NCI-H2029 (cell line): ENCODE data around the gene EHD2.
"Not testable (repeated sequence)": the region's sequence is repeated elsewhere in the genome, so short reads cannot be mapped to it uniquely, and the experiment has no call there.

ENCODE experiments used
- DNase-seq: peaks from one replicate; lab custom pipeline; 2025; lab: John Stamatoyannopoulos, UW

Gene EHD2

GRCh38 chr19:47750752-47751151 lies 37.5 kb downstream of the EHD2 start:
- no peak for DNase-seq

GRCh38 chr19:47752440-47753211 lies 39.4 kb downstream of the EHD2 start:
- no peak for DNase-seq

- no peak for DNase-seq
These were observed 41.2 kb downstream of the EHD2 start for GRCh38 chr19:47754206-47755064.

- no peak for DNase-seq
These were observed 42.0 kb downstream of the EHD2 start for GRCh38 chr19:47755065-47755761.

GRCh38 chr19:47755762-47756626 lies 42.8 kb downstream of the EHD2 start:
- DNase-seq: no peak

GRCh38 chr19:47756627-47756929 lies 43.4 kb downstream of the EHD2 start:
- no peak for DNase-seq

- no peak for DNase-seq
These were observed 43.9 kb downstream of the EHD2 start for GRCh38 chr19:47756953-47757608.

GRCh38 chr19:47757617-47758442 lies 44.6 kb downstream of the EHD2 start:
- no peak for DNase-seq

- no peak for DNase-seq
These were observed 45.2 kb downstream of the EHD2 start for GRCh38 chr19:47758443-47758804.

GRCh38 chr19:47760632-47760999 lies 47.4 kb downstream of the EHD2 start:
- no peak for DNase-seq

GRCh38 chr19:47761566-47761965 lies 48.3 kb downstream of the EHD2 start:
- DNase-seq: no peak

GRCh38 chr19:47762151-47762550 lies 48.9 kb downstream of the EHD2 start:
- DNase-seq: no peak

GRCh38 chr19:47762615-47763308 lies 49.5 kb downstream of the EHD2 start:
- no peak for DNase-seq

GRCh38 chr19:47764705-47765104 lies 51.5 kb downstream of the EHD2 start:
- not testable (repeated sequence) for DNase-seq

- peak; percentile 33 for DNase-seq
These were observed 52.5 kb downstream of the EHD2 start for GRCh38 chr19:47765523-47766358.

- DNase-seq: no peak
These were observed 53.1 kb downstream of the EHD2 start for GRCh38 chr19:47766359-47766620.

GRCh38 chr19:47766670-47767069 lies 53.4 kb downstream of the EHD2 start:
- no peak for DNase-seq

- DNase-seq: no peak
These were observed 54.1 kb downstream of the EHD2 start for GRCh38 chr19:47767349-47767748.

GRCh38 chr19:47768604-47769003 lies 55.4 kb downstream of the EHD2 start:
- DNase-seq: no peak
